ENCODE results near the gene EVC2.

The EVC2 gene

GRCh38 chr4:5708449-5709206 is at the start of gene EVC2:
Gene EVC2 (minus strand): TSS chr4:5708559. CDS start chr4:5708513, 46 bp downstream.
- peak; percentile 78 for DNase-seq

- DNase-seq, result no peak
These were observed 49.6 kb upstream of the EVC2 start for GRCh38 chr4:5757954-5758353.

- DNase-seq, result no peak
These were observed 49.2 kb upstream of the EVC2 start for GRCh38 chr4:5757536-5757935.

DNA sequence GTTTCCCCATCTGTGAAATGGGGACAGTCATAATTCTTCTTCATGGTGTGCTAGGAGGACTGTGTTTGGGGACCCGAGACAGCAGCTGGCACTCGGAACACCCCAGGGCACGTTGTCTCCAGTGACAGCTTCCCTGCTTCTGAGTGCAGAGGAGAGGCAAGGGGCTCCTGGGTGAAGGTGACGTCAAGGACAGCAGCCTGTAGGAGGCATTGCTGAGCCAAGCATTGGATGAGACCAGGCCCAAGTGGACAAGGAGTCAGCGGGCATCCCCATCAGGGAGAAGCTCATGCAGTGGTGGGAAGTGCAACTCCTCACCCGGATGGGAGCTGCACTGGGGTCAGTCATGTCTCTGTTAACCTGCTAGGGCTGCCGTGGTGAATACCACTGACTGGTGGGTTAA is 48.7 kb upstream of the EVC2 start:
- no peak for DNase-seq

GRCh38 chr4:5756271-5756670 is 47.9 kb upstream of the EVC2 start:
- DNase-seq, result no peak

- DNase-seq, result no peak
These were observed 47.3 kb upstream of the EVC2 start for GRCh38 chr4:5755679-5756078.

GRCh38 chr4:5755161-5755560 is 46.8 kb upstream of the EVC2 start:
- no peak for DNase-seq

DNA sequence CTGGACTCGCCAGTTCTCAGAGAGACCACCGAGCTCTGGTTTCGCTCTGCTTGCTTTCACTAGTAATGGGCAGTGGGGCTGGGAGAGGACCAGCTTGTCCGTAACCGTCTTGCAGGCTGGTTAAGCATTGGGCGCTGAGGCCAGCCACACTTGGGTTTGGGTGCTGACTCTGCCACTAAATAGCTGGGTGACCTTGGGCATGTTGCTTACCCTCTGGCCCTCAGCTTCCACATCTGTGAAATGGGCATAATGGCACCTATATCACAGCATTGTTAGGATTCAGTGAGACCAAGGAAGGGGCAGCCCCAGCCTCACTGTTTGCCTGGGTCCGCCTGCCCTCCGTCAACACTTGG is 46.1 kb upstream of the EVC2 start:
- DNase-seq, result no peak

DNA sequence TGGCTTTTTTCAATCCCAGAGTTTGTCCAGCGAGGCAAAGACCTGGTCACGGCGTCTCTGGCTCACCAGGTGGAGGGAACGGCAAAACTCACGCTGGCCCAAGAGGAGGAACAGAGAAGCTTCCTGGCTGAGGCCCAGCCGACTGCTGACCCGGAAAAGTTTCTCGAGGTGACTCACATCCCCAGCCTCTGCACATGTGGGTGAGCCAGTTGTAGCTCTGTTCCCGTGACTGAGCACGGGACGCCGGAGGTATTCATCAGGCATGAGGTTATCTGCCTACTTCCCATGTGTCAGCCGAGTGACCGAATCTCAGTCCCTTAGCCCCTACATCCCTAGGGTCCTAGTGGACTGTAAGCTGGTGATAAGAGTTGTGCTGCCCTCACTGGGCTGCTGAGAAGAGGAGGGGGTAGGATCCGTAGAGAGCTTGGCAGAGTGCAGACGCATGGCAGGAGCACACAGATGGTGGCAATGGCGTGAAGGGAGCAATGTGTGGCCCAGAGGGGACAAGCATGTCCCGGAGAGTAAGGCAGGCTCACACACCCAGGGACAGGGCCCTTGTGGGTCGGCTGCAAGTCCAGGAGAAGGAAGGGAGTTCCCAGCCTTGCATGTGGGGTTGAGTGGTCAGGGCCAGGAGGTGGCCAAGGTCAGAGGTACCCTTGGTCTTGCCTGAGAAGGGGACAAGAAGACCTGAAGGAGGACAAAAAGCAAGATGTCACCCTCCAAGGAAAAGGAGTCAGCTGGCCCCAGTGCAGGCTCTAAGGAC is 45.6 kb upstream of the EVC2 start:
- no peak for DNase-seq

- DNase-seq, result no peak
These were observed 45.0 kb upstream of the EVC2 start for GRCh38 chr4:5753366-5753765.

GRCh38 chr4:5752376-5753184 is 44.2 kb upstream of the EVC2 start:
- peak; percentile 70 for DNase-seq

DNA sequence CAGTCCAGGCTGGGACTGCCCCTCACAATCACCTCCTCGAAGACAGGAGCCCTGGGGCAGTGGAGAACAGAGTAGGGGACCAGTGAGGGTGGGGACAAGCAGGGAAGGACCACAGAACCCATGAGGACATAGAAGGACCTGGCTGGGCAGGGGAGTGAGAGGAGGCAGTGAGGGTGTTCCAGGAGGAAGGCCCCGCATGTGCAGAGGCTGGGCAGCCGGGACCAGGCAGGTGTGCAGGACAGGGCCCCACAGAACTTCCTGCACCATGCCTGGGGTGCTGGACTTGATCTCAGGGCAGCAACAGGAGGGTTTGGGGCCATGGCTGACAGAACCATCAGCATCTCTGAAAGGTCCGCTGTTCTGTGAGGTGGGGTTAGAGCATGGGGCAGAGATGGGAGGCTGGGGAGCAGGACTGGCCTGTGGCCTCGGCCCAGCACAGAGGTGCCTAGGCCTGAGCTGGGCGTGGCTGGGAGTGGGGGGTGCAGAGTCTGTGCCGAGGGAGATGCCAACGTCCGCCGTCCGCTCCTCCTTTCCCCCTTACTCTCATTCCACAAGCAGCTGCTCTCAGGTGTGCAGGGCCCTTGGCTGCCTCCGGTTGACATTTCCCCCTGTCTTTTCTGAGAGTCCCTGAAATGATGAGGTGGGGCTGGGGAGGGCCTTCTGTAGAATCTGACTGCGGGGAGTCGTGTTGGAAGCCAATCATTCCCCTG is 43.5 kb upstream of the EVC2 start:
- DNase-seq, result no peak

DNA sequence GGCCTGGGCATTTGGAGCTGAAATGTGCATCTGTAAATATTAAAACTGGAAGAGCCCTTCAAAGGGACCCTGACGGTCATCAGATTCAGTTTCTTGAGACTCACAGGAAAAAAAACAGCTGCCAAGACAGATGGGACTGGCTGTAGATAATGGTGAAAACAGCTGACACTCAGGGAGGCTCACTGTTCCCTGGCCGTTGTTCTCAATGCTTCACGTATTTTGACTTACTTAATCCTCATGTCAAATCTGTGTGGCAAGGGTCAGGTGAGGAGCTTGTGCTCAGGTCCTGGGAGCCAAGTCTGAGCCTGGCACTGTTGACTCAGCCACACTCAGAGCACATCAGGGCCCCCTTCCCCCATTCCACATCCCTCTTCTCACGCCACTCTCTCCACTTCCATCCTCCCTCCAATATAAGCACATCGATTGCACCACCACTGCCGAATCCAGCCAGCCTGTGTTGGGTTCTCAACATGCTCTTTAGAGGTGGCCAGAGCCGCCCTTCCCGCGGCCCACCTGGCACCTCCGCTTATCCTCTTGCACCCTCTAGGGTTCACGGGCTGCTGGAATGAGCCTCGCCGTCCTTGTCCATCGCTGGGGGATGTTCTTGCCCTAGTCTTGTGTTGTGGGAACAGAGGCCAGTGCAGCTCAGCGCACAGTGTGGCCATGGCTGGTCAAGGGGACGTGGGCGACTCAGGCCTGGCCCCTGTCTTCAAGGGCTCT is 42.7 kb upstream of the EVC2 start:
- DNase-seq, result peak; percentile 28

DNA sequence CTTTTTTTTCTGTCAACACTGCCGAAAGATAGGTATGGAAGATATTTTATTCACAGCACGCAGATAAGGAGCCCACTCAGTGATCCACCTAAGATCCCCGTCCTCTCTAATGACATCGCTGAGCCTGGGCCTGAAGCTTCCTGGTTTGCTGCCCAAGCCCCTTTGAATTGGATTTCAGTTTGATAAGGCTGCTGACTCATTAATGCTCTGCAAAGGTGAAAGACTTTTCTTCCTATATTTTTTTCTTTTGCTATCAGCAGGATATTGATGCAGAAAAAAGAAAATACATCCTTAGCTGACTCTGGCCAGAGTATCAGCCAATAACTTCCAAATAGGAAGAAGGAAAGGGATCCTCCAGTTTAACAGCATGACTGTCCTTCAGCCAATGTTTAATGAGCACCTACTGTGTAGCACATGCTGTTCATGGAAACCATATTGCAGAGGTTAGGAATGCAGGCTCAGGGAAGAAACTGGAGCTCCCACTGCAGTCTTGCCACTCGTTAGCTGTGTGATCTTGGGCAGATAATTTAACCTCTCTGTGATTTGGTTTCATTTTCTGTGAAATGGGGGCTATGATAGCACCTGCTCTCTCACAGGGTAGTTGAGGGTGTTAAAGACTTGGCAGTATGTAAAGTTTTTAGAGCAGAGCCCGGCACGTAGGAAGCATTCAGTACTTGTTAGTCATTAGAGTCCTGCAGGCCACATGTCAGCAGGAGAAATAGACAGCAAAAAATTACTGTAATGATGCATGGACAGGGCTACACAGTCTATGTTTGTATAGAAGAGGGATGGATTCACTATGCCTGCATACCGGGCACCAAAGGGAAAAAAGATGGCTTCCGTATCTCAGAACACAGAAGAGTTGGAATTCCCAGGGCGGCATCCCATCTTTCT is 41.9 kb upstream of the EVC2 start:
- no peak for DNase-seq

- DNase-seq, result no peak
These were observed 41.2 kb upstream of the EVC2 start for GRCh38 chr4:5749568-5749967.

DNA sequence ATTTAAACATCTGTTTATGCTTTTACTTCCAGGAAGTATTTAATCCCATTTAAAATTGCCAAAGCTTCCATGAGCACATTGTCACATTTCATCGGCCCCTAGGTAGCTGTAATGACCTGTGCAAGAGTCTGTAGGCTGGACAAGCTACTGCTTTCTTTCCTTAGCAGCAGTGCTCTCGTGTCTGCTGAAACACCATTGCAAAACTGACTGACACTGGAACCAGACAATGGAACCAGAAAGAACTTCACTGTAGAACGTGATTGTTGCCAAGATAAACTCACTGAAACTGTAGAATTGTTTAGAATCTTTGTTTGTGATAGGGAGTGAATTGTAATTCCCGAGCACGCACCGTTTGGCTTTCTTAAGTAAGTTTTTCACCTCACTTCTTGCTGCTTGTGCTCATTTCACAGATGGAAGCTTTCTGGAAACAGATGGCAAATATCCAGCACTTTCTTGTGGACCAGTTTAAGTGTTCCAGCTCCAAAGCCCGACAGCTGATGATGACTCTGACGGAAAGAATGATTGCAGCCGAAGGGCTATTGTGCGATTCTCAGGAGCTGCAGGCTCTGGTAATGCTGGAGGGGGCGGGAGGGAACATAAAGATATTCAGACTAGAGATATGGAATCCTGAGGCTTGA is 39.5 kb upstream of the EVC2 start:
- DNase-seq, result no peak

DNA sequence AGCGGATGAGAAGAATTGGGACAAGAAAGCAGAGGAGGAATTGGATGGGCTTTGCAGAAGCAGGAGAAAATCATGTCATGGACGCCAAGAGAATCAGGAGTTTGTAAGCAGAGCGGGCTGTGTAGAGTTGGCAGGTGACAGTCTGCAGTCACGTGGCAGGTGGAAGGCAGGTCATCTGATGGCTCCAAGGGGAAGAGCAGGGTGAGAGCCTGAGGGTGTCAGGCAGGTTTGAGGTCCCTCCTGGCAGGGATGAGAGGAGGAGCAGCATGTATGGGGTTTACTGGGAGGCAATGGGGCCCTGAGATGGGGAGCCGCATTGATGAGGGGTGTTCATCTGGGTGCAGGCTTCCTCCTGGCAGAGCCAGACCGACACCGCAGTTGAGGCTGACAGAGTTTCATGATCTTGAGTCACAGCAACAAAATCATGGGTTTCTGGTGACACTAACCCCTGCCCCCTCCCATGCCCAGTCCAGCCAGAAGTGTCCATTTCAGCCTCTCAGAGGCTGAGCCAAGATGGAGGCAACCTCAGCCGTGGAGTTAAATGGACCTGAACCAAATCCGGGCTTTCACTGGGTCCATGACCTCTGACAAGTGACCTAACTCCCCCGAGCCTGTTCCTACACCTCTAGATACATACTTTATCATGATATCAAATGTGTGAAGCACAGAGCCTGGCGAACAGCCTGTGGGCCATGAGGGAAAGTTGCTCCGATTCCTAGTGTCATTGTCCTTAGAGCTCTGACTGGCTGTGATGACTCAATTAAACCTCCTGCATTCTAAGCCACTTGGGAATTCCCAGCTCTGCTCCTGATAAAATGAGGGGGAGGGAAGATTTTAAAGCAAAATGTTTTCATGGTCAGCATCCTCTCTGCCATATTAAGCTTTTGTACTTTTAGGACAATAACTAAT is 38.7 kb upstream of the EVC2 start:
- DNase-seq, result peak; percentile 15

- DNase-seq, result no peak
These were observed 37.9 kb upstream of the EVC2 start for GRCh38 chr4:5746250-5746649.

- no peak for DNase-seq
These were observed 34.6 kb upstream of the EVC2 start for GRCh38 chr4:5742968-5743367.

- no peak for DNase-seq
These were observed 34.0 kb upstream of the EVC2 start for GRCh38 chr4:5742388-5742787.

Measured in retina (tissue), 1 donor.